ENCODE measurements around the gene OSTN.
"Not testable (repeated sequence)": the region's sequence is repeated elsewhere in the genome, so short reads cannot be mapped to it uniquely, and the experiment has no call there.

OSTN gene, protein sequence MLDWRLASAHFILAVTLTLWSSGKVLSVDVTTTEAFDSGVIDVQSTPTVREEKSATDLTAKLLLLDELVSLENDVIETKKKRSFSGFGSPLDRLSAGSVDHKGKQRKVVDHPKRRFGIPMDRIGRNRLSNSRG

DNA sequence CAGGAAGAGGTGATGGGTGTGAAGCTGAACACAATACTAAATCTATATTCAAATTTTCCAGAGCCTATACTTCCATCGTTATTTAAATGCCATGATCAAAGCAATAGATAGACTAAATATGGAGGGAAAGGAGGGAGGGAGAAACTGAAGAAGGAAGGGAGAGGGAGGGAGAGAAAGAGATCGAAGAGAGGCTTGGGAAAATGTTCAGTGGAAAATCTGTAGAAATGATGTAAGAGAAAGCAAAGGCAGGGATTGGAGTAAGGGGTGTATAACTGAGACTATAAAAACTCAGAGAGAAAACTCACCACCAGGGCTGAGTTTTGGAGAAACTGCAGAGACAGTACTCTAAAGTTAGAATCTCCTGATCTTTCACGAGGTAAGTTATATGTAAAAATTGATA, at the start of gene OSTN:
Gene OSTN, plus strand, starts transcription at position 310 of the 400 bp plus-strand sequence. CDS start 13,292 bp downstream, outside the sequence.
- DNase-seq (ENCODE audit: low read depth), result no peak

DNA sequence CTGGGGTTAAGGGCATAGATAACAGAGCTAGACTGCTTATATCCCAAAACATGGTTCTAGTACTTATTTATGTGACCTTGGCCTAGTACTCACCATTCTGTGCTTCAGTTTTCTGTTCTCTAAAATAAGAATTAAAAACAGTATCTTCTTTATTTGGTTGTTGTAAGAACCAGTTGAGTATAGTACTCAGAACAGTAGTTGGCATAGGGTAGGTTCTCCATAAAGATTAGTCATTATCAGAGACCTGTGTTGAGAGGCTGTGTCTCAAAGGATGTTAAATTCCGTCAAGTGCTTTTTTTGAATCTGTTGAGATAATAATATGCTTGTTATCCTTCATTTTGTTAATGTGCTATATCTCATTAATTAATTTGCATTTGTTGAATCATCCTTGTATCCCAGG, 47.4 kb upstream of the OSTN start:
- no peak for DNase-seq (ENCODE audit: low read depth)

DNA sequence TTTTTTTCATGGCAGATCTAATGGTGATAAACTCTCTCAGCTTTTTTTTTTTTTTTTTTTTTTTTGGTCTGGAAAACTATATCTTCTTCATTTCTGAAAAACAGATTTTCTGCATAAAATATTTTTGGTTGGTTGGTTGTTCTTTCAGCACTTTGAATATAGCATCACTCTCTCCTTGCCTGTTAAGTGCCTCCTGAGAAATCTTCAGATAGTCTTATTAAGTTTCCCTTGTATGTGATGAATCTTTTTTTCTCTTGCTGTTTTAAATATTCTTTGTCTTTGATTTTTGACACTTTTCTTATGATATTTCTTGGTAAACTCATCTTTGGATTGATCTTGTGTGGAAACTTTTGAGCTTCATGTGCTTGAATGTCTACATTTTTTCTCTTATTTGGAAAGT, 44.2 kb upstream of the OSTN start:
- no peak for DNase-seq (ENCODE audit: low read depth)

DNA sequence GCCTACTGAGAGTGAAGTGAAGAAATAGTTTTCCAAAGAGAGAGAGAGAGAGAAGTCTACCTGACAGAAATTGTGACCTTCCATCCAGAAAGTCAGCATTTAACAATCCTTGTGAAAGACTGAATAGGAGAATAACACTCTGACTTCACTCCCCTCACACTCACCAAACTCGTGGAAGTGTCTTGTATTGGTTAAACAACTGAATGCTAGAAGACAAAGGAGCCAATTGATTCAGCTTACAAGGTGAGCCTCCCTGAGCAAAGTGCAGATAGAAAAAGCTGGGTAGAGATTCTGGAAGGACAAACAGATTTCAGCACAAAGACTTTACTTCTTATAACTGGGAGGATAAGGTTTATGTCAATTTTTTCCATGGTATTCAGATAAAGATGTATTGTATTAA, 40.8 kb upstream of the OSTN start:
- DNase-seq (ENCODE audit: low read depth), result no peak

DNA sequence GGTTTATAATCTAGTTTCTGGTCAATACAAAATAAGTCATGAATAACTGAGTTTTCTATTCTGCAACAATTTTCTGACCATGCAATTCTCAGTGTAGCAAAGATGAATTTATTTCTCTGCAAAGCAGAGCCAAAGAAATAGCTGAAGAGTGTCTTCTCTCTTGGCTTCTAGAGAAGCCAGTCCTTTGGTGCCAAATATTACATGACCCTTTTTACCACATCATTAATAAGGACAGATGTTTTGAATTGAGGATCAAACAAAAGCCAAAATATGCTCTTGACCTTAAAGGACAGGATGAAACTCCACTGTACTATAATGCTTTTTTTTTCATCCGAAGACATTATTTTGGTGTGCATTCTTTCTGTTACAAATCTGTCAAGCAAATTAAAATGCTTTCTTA, 40.2 kb upstream of the OSTN start:
- DNase-seq (ENCODE audit: low read depth), result no peak

DNA sequence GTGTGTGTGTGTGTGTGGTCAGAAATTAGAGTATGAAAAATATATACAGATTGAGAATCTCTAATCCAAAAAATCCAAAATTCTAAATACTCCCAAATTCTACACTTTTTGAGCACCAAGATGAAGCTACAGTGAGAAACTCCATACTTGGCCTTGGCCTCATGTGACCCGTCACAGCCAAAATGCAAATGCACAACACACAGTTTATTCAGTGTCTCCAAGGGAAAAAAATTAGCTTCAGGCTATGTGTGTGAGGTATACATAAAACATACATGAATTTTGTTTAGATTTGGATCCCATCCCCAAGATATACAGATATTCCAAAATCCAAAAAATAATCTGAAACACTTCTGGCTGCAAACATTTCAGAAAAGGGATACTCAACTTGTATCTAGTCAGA, 33.2 kb upstream of the OSTN start:
- DNase-seq (ENCODE audit: low read depth), result no peak

DNA sequence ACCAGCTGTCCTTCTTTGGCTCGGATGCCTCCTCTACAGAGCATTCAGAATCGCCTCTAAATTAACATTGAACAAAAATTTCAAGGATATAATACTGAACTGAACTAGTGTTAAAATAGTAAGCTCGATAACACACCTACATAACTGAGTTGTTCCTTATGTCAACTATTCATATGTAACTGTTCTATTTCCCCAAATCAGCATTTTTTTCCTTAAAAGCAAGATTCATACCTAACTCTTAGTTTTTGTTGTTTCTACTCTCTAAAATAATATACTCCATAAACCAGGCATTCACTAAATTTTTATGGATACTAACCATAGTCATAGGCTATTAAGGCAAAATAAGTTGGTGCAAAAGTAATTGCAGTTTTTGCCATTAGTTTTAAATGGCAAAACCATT, 32.7 kb upstream of the OSTN start:
- no peak for DNase-seq (ENCODE audit: low read depth)

DNA sequence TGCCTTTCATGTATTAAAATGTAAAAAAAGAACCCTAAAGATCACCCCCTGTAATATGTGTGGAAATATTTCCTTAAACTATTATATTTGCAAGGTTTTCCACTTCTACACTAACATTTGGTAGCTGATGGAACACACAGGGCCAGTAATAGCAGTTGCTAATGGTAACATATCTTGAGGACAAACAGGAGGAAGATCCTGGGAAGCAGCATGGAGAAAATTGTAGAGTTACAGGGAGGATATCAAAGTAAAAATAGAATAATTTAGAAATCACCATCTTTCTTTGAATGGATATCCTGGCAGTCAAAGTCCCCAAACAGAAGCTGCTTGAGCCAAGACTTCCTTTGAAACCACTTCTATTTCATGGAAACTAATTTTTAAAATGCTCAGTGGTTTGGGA, 29.5 kb upstream of the OSTN start:
- DNase-seq (ENCODE audit: low read depth), result no peak

DNA sequence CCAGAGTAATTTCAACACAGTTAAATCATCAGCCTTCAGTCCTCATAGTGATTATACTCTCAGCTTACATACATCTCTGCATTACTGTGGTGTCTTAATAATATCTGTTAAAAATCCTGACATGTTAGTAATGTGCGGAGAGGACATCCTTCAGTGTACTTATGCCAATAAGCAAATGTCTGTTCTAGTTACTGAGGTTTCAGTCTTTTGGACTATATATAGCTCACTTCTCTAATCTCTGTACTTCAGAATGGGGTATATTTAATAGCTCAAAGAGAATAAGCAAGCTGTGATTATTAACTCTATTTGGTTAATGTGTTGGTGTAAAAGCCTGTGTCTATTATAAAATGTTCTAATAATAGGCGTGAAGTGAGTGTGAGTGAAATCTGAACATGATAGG, 28.9 kb upstream of the OSTN start:
- DNase-seq (ENCODE audit: low read depth), result no peak

DNA sequence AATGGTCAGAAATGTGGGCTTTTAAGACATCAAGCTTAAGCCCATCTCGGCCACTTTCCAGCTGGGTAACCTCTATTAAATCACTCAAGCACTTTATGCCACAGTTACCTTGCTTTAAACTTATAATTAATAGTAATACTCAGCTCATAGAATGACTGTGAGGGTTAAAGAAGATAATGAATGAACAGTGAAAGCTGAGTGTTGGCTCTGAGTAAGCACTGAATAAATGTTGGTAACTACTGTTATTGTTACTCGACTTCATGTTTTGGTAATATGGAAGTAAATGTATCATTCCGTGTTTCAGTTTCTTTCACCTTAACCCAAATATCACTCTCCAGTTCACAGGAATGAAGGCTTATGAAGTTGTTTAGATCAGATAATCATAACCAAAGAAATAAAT, 23.9 kb upstream of the OSTN start:
- no peak for DNase-seq (ENCODE audit: low read depth)

DNA sequence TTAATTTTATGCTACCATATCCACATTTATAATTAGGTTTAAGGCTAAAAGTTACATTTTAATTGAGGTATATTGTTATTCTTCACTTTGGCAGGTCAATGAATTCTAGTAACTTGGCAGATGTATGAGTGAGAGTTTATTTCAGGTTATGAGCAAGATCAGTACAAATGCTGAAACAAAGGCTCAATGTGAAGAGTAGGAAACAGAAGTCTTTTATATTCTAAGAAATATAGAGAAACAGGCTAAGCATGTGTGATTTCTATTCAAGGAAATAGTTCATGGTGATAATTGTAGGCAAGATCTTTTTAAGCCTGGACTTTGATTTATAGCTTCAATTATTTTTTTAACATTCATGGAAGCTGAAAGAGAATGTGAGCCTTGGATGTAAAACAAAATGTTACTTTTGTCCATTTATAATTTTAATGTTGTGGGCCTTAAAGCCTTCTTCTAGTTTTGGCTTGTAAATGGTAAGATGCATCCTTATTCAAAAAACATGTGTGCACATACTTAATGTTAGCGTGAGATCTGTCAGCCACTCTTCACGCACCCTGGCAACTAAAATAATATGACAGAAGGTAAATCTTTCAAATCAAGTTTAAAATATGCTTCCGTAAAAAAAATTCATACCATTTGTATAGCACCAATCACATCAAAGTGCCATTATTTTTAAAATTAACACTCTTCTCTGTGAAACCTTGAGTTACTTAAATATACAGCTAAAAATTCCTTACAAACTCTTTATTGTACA, 22.8 kb upstream of the OSTN start:
- no peak for DNase-seq (ENCODE audit: low read depth)

DNA sequence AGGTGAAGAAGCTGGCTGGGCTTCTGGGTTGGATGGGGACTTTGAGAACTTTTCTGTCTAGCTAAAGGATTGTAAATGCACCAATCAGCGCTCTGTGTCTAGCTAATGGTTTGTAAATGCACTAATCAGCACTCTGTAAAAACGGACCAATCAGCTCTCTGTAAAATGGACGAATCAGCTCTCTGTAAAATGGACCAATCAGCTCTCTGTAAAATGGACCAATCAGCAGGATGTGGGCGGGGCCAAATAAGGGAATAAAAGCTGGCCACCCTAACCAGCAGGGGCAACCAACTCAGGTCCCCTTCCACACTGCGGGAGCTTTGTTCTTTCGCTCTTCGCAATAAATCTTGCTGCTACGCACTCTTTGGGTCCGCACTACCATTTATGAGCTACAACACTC, 13.7 kb upstream of the OSTN start:
- DNase-seq (ENCODE audit: low read depth), result not testable (repeated sequence)

DNA sequence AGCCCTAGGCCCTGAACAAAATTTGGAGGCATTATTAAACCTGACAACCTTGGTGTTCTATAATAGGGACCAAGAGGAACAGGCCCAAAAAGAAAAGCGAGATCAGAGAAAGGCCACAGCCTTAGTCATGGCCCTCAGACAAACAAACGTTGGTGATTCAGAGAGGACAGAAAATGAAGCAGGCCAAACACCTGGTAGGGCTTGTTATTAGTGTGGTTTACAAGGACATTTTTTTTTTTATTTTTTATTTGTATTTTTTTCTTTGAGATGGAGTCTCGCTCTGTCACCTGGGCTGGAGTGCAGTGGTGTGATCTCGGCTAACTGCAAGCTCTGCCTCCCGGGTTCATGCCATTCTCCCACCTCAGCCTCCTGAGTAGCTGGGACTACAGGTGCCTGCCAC, 10.8 kb upstream of the OSTN start:
- not testable (repeated sequence) for DNase-seq (ENCODE audit: low read depth)

DNA sequence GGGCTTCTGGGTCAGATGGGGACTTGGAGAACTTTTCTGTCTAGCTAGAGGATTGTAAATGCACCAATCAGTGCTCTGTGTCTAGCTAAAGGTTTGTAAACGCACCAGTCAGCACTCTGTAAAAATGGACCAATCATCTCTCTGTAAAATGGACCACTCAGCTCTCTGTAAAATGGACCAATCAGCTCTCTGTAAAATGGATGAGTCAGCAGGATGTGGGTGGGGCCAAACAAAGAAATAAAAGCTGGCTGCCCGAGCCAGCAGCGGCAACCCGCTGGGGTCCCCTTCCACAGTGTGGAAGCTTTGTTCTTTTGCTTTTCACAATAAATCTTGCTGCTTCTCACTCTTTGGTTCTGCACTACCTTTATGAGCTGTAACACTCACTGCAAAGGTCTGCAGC, 6.8 kb upstream of the OSTN start:
- not testable (repeated sequence) for DNase-seq (ENCODE audit: low read depth)

DNA sequence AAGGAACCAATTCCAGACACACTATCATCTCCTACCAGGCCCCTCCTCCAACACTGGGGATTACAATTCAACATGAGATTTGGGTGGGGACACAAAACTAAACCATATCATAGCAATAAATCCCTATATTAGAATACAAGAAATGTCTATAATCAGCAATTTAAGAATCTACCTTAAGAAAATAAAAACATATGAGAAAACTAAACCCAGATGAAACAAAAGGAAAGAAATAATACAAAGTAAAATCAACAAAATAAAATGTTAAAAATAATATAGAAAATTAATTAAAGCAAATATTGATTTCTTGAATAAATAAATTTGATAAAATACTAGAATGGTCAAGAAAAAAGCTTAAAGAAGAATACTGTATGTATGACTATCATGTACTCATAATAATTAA, 6.1 kb upstream of the OSTN start:
- DNase-seq (ENCODE audit: low read depth), result no peak

DNA sequence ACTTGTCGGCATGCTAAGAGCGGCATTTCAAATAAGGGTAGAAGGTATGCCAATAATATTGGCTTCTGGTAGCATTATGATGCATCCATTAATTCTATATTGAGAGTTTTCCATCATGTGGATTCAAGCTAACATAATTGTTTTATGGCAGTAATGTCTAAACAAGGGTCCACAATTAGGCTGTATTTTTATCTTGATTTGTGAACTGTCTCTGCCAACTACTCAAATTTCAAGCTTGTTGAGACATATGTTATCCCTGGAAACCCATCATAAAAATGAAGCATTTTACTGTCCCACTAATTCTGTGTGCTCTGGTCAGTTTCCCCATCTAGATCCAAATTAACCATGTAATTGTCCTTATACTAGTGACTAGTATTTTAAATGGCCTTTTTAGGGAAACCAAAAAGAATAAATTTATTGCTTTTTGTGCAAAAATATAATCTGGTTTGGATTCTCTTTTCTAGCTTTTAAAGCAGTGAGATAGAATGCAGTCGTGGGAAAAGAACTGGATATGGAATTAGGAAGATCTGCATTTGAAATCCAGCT, 1.2 kb upstream of the OSTN start:
- no peak for DNase-seq (ENCODE audit: low read depth)

DNA sequence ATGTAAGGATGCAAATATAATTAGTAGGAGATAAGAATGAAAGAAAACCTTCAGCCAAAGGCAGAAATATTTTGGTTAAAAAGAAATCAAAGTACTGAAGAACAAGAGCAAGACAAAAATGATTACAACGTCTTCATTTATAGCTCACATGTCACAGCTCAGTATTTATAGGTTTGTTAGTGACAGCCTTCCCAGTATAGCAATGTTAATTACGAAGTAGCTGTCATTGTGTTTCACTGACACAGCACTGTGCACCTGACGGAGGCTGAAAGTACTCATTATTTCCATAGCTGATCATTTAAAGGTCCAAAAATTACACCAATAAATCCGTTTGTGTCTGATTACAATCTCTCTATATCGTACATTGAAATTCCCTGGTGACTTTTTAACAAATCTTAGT, 561 bp upstream of the OSTN start:
- DNase-seq (ENCODE audit: low read depth), result no peak

DNA sequence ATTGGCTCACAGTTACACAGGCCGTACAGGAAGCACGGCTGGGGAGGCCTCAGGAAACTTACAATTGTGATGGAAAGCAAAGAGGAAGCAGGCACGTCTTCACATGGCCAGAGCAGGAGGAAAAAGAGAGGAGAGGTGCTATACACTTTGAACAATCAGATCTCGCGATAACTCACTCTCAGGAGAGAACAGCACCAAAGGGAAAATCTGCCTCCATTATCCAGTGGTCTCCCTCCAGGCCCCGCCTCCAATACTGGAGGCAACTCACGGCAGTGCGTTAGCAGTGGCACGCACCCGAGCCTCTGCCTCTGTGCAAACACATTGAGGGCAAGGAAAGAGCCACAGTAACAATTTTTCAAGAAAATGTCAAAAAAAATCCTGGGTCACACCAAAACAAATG, 11.0 kb downstream of the OSTN start:
- no peak for DNase-seq (ENCODE audit: low read depth)

DNA sequence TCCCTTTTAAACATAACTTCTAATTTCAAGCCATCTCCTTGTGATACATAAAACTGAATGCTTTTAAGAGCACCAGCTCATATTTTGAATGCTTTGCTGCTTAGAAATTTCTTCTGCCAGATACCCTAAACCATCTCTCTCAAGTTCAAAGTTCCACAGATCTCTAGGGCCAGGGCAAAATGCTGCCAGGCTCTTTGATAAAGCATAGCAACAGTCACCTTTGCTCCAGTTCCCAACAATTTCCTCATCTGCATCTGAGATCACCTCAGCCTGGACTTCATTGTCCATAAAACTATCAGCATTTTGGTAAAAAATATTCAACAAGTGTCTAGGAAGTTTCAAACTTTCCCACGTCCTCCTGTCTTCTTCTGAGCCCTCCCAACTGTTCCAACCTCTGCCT, 17.5 kb downstream of the OSTN start:
- DNase-seq (ENCODE audit: low read depth), result no peak

DNA sequence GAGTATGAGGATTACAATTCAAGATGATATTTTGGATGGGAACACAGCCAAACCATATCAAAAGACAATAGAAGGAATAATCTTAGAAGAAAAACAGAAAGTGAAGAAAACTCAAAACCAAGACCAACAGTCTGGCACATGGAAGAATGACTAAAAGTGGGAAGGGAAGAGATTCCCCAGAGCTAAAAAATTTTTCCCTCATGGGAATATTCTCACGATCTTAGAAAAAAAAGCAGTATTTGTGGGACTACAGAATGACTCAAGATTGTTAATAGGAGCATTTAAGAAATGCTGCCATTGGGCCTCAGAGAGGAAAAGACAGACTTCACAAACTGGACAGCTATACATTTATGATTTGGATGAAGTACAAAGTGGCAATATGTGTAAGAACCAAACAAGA, 18.3 kb downstream of the OSTN start:
- no peak for DNase-seq (ENCODE audit: low read depth)

DNA sequence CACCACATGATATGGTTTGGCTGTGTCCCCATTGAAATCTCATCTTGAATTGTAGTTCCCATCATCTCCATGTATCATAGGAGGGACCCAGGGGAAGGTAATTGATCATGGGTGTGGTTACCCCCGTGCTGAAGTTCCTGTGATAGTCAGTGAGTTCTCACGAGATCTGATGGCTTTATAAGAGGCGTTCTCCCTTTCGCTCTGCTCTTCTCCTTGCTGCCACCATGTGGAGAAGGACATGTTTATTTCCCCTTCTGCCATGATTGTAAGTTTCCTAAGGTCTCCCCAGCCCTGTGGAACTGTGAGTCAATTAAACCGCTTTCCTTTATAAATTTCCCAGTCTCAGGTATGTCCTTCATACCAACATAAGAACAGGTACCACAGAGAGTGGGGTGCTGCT, 21.9 kb downstream of the OSTN start:
- no peak for DNase-seq (ENCODE audit: low read depth)

DNA sequence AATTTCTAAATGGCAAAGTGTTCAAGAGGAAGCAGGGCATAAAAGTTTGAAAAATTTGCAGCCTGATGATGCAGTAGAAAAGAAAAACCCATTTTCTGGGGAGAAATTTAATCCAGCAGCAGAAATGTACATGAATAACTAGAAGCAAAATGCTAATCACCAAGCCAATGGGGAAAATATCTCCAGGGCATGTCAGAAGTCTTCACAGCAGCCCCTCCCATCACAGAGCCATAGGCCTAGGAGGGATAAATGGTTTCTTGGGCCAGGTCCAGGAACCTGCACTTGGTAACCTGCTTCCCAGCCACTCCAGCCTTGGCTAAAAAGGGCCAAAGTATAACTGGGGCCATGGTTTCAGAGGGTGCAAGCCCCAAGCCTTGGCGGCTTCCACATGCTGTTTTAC, 22.6 kb downstream of the OSTN start:
- no peak for DNase-seq (ENCODE audit: low read depth)

DNA sequence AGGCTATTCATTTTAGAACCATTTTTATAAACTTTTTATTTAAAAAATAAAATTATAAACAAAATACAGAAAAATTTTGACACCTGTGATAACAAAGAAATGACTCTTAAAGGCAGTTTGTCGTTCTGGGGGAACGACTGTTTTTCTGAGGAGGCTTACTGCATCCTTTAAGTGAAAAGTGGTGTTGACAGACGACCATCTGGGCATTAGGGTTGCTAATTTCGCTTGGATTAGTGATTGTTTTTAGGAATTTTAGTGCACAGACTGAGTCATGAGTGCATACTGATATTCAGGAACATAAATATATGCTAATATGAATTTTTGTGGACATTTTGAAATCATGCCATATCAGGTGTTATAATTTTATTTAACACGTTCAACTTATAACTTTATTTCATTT, 28.5 kb downstream of the OSTN start:
- no peak for DNase-seq (ENCODE audit: low read depth)

DNA sequence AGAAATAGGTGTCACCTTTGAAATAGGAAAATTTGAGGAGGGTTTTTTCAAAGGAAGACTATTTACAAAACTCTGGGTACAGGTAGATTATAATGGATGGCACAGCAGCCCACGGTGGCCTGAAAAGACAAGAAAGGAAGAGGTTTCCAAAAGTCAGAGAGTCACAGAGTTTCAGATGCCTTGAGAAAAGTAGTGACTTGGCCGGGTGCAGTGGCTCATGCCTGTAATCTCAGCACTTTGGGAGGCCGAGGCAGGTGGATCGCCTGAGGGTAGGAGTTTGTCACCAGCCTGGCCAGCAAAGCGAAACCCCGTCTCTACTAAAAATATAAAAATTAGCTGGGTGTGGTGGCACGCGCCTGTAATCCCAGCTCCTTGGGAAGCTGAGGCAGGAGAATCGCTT, 35.2 kb downstream of the OSTN start:
- no peak for DNase-seq (ENCODE audit: low read depth)
